ENCODE results near the gene MYO7A.

The MYO7A gene

DNA sequence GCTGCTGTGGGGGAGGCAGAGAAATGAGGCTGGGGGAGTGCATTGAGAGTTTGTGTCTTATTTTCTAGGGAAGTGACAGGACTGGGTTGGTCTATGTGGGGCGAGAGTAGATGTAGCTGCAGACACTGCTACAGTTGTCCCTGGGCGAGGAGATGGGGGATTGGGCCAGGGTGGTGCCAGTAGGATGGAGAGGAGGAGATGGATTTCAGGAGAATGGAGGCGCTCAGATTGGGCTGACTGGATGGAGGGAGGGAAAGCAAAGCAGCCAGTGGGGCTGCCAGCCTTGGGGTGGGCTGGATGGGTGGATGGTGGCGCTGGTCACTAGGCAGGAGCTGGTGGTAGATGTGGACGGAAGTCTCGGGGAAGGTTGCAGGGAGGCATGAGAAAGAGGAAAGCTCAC, 16.1 kb upstream of the MYO7A start:
- no peak for DNase-seq (ENCODE audit: low spot score)

- no peak for DNase-seq (ENCODE audit: low spot score)
Measured at GRCh38 chr11:77112641-77113381, 15.2 kb upstream of the MYO7A start.

- DNase-seq (ENCODE audit: low spot score) = peak; percentile 63
Measured at GRCh38 chr11:77113382-77114088, 14.5 kb upstream of the MYO7A start.

GRCh38 chr11:77114089-77114463, 14.0 kb upstream of the MYO7A start:
- DNase-seq (ENCODE audit: low spot score) = no peak

DNA sequence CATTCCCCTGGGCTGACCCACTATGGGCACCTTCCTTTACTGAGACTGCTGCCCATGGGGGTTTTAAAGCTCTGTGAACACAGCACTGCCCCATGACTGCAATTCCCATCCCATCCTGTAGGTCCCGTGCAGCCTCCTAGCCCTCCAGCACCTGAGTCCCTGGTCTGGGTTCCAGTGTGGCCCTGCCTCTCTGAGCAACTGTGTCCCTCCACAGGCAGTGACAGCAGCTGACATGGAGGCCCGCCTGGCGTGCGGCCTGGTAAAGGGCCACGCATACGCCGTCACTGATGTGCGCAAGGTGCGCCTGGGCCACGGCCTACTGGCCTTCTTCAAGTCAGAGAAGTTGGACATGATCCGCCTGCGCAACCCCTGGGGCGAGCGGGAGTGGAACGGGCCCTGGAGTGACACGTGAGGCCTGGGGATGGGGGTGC, 12.8 kb upstream of the MYO7A start:
- DNase-seq (ENCODE audit: low spot score) = peak; percentile 40

- no peak for DNase-seq (ENCODE audit: low spot score)
Measured at GRCh38 chr11:77115956-77116355, 12.1 kb upstream of the MYO7A start.

- DNase-seq (ENCODE audit: low spot score) = no peak
Measured at GRCh38 chr11:77117492-77117891, 10.6 kb upstream of the MYO7A start.

DNA sequence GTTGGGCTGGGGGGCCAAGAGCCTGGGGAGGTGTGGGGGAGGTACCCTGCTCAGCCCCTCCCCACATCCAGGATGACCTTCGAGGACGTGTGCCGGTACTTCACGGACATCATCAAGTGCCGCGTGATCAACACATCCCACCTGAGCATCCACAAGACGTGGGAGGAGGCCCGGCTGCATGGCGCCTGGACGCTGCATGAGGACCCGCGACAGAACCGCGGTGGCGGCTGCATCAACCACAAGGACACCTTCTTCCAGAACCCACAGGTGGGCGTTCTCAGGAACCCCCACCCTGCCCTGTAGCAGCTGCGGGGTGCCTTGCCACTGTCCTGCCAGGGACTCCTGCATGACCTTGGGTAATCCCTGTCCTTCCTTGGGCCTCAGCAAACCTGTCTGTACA, 10.0 kb upstream of the MYO7A start:
- no peak for DNase-seq (ENCODE audit: low spot score)

DNA sequence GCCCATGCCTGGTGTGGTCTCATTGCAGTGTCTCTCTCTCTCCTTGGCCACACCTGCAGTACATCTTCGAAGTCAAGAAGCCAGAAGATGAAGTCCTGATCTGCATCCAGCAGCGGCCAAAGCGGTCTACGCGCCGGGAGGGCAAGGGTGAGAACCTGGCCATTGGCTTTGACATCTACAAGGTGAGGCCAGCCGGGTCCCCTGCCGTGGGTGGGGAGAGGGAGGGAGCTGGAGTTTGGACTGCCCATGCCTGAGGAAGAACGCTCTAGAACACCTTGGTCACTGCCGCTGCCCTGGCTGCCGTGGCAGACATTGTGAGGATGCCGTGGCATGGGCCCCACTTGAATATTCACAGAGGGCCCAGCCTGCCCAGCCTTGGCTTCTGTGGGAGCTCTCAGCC, 9.1 kb upstream of the MYO7A start:
- no peak for DNase-seq (ENCODE audit: low spot score)

DNA sequence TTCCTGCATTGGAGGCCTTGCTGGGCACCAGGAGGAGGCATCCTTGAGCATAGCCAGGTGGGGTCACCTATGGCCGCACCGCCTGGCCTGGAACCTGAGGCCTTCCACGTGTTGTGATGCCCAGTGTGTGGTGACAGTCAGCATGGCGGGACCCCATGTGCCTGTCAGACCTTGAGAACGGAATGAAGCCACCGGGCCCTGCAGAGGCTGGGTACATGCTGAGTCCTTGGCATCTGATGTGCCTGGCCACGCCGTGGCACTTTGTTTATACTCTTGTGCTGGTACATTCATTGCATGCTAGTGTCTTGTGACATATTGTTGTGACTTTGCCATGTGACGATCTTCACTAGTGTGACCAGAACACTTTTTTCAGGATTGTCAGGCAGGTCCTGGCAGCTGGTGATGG, 8.5 kb upstream of the MYO7A start:
- DNase-seq (ENCODE audit: low spot score) = no peak

- DNase-seq (ENCODE audit: low spot score) = no peak
Measured at GRCh38 chr11:77120571-77120970, 7.5 kb upstream of the MYO7A start.

DNA sequence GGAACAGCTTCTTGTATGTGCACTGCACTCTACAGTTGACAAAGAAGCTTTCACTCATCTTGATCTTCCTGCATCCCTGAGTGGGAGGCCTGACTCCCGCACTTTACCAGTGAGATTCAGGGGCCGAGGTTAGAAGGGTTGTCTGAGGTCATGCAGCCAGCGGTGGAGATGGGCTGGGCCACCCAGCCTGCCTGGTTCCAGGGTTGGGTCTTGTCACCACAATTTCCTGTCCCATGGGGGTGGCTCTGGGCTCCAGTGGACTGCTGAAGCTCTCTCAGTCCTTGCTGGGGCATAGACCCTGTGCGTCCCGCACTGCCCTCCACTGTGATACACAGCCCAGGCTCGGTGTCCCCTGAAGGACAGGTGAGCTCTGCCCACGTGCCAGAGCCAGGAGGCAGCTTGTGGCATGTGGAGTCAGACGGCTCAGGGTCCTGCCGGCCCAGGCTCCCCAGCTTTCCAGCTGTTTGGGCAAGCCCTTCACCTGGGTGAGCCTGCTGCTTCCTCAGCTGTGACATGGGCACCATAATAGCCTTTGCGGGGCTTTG, 6.9 kb upstream of the MYO7A start:
- DNase-seq (ENCODE audit: low spot score) = no peak

- no peak for DNase-seq (ENCODE audit: low spot score)
Measured at GRCh38 chr11:77121876-77122575, 6.0 kb upstream of the MYO7A start.

DNA sequence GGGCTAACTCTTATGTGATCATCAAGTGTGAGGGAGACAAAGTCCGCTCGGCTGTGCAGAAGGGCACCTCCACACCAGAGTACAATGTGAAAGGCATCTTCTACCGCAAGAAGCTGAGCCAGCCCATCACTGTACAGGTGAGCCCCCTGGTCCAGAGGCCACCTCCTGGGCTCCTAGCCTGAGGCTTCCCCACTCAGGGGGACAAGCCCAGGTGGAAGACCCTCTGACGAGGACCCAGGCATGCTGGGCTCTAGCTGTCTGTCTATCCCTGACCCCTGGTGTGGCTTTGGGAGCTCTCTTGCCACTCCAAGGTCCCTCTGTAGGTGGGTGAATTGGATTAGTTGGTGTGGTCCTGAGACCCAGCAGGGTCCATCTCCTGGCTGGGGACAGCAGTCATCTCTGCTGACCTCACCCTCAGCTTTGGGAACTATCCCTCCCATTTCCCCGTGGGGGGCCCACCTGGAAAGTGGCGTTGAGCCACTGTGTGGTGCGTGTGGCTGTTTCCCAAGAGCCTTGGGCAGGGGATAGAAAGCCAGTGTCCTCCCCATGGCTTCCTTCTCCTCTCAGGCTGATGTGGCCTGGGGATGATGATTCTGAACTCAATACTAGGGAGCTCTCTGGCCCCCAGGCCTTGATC, 5.4 kb upstream of the MYO7A start:
- DNase-seq (ENCODE audit: low spot score) = no peak

GRCh38 chr11:77123591-77123990, 4.5 kb upstream of the MYO7A start:
- DNase-seq (ENCODE audit: low spot score) = no peak

DNA sequence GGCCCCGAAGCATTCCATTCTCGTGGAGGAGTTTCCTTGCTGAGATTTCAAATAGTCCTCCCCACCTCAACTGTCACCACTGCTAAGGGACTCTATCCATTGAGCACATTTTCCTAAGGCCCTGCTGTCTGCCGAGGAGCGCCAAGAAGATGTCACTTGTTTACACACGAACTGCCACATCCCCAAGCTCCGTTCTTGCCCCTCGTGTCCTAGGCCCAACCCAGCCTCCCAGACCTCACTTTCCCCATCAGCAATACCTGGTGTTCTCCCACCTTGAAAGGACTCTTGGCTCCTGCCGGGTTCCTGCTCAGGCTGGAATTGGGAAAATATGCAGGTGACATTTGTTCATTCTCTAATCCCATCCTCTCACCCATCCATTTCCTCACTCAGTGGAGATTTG, 4.0 kb upstream of the MYO7A start:
- no peak for DNase-seq (ENCODE audit: low spot score)

DNA sequence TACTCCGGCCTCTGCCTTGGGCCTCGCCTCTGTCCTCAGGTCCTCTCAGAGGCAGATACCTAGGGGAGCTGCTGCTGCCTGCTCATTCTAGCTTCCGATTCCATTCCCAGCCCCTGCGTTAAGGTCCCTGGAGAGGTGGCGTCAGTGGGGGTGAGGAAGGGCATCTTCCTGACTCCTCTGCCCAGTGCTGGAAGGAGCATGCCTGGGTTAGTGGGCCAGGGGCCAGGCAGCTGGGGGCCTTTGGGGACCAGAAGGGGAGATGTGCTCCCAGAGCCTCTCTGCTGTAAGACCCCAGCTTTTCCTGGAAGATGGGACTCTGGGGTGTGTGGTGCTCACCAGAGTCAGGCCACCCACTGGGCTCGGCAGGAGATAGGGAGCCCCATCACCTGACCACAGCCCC, 3.6 kb upstream of the MYO7A start:
- DNase-seq (ENCODE audit: low spot score) = no peak

DNA sequence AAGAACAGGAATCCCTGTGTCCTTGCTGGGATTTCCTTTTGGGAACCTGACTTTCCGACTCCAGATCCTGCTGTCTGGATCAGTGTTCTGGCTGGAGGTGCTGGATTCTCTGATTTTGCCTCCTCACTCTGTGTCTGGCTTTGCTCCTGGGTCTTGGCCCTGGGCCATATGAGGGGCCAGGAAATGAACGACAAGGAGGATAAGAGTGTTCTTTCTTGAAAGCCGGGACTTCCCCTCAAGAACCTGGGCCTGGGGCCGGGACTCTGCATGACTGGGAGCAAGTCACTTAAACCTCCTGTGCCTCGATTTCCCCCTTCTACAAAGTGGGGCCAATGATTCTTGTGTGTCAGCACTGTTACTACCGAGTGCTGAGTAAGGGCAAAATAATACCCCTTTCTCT, 2.9 kb upstream of the MYO7A start:
- DNase-seq (ENCODE audit: low spot score) = no peak

- no peak for DNase-seq (ENCODE audit: low spot score)
Measured at GRCh38 chr11:77125695-77126094, 2.4 kb upstream of the MYO7A start.

DNA sequence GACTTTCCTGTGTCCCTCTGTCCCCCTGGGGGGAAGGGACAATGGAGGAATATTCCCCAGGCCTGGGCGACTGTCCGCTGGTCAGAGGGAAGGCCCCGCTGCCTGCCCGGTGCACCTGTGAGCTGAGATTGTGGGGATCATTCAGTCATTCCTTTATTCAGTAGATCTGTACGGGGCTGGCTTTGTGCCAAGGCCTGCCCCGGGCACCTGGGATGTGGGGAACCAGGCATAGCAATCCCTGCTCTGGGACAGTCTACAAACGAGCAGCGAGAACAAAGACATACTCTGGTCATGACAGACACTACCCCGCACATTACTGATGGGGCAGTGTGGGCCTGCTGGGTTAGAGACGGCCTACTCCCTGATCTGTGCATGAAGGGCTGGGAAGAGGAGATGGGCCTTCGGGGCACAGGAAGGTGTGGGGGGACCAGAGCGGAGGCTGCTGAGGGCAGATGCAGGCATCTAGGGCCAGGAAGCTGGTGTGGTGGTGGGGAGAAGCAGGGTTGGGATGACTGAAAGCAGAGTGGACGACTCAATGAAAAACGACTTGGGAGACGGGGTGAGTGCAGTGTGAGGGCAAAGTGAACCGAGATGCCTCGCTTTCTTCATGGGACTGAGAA, 1.8 kb upstream of the MYO7A start:
- no peak for DNase-seq (ENCODE audit: low spot score)

DNA sequence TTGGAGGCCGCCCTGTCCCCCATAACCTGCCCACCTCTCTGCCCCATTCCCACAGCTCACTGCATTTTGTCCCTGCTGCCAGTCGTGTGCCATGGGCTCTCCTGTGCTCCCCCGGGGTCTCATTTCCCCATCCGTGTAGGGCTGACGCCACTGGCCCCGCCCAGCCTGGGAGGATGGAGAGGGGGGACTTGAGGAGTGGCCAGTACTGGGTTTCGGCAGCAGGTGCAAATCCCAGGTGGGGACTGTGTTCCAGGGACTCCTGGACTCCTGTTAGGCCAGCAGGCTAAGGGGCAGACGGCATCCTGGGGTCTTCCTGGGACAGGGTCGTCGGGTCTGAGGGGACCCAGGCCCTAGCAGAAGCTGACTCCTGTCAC, 1.2 kb upstream of the MYO7A start:
- no peak for DNase-seq (ENCODE audit: low spot score)
